ENCODE measurements around the gene CTSD. TPM values are rescaled to one million over a fixed set of nuclear protein-coding genes. Genes with fewer than 3 reads are reported as not detected.

CTSD gene
- total RNA-seq, 2 experiments from 2014 or later: 38.8 to 41.5 TPM

DNA sequence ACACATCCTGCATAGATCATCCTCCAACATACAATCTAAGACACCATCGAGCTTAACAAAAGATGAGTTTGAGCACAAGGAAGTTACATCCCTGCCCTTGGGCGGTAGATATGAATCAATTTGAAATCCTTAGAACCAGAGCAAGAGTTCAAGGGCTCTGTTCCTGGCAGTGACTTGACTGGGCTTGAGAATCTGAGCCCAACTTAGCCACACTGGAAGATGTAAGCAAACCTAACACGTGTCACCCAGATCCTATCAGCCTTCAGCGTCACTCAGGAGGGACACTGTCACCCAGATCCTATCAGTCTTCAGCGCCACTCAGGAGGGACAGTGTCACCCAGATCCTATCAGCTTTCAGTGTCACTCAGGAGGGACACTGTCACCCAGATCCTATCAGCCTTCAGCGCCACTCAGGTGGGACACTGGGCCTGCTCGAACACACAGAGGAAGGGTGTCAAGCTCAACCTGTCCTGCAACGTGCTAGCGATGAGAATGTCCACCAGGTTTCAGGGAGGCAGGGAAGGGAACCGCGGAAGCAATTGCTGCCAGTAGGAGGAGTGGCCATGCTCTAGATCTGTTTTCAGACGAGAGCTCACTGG, 32.8 kb upstream of the CTSD start:
- peaks cover 9% of the 10 kb centered on the region for H3K27me3 Mint-ChIP-seq
- CTCF ChIA-PET: interaction anchor here (0.5 to 1.0 kb wide), 3 partner anchors 23 to 146 kb away, joined by 3 read pairs; no protein-coding TSS in a partner anchor
- H3K9me3 Mint-ChIP-seq (ENCODE audit: low read depth): no peaks in the 10 kb centered on the region
- no peak overlapping the region for H3K27ac Mint-ChIP-seq
- ATAC-seq (no peak), DNase-seq (no peak)
- intact Hi-C loops (cut with DNase I, micrococcal nuclease): no loop called here
- POLR2A ChIA-PET: no interaction called here
- H3K36me3 Mint-ChIP-seq (ENCODE audit: low read depth): no peaks in the 10 kb centered on the region
- no peak overlapping the region for H3K4me3 Mint-ChIP-seq
- peaks cover 4% of the 10 kb centered on the region for H3K4me1 Mint-ChIP-seq

DNA sequence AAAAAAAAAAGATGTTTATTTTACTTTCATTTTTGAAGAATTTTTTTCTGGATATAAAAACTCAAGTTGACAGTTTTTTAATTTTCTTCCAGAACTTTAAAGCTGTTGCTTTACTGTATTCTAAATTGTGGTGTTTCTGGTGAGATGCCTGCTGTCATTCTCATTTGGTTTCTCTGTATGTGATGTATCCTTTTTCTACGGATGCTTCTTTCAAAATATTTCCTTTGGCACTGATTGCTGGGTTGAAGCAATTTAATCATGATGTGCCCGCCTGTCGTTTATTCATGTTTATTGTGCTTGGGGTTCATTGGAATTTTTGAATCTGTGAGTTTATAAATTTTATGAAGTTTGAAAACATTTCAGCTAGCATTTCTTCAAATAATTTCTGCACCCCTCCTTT, 29.4 kb upstream of the CTSD start:
- peaks cover 4% of the 10 kb centered on the region for H3K4me1 Mint-ChIP-seq
- H3K4me3 Mint-ChIP-seq: no peak overlapping the region

DNA sequence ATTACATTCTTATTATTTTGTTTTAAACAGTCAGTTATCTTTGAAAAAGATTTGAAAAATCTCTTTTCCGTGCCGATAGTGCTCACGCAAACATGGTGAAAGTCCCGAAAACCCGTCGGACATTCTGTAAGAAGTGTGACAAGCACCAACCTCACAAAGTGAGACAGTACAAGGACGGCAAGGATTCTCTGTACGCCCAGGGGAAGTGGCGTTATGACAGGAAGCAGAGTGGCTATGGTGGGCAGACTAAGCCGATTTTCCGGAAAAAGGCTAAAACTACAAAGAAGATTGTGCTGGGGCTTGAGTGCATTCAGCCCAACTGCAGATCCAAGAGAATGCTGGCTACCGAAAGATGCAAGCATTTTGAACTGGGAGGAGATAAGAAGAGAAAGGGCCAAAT, 28.7 kb upstream of the CTSD start:
- intact Hi-C loops (cut with DNase I, micrococcal nuclease): no loop called here
- DNase-seq: no peak
- peaks cover 9% of the 10 kb centered on the region for H3K27me3 Mint-ChIP-seq
- ChIA-PET CTCF (interaction anchor here (0.9 to 1.0 kb wide), 2 partner anchors 18 to 41 kb away, joined by 3 read pairs; no protein-coding TSS in a partner anchor), POLR2A (no interaction called here)
- H3K4me3 Mint-ChIP-seq: no peak overlapping the region
- H3K4me1 Mint-ChIP-seq: peaks cover 4% of the 10 kb centered on the region
- H3K36me3 Mint-ChIP-seq (ENCODE audit: low read depth): no peaks in the 10 kb centered on the region
- H3K27ac Mint-ChIP-seq: no peak overlapping the region
- no peak for ATAC-seq
- H3K9me3 Mint-ChIP-seq (ENCODE audit: low read depth): no peaks in the 10 kb centered on the region

More for the DNA sequence above, 29.4 kb upstream of the CTSD start:
- H3K27me3 Mint-ChIP-seq: peaks cover 9% of the 10 kb centered on the region
- no peak overlapping the region for H3K27ac Mint-ChIP-seq
- ChIA-PET CTCF (interaction anchor here (0.6 to 1.0 kb wide), 3 partner anchors 31 to 40 kb away, joined by 3 to 4 read pairs (median 3); no protein-coding TSS in a partner anchor), POLR2A (no interaction called here)
- H3K36me3 Mint-ChIP-seq (ENCODE audit: low read depth): no peaks in the 10 kb centered on the region
- DNase-seq (no peak), ATAC-seq (no peak)
- intact Hi-C loops (cut with DNase I, micrococcal nuclease): no loop called here
- H3K9me3 Mint-ChIP-seq (ENCODE audit: low read depth): no peaks in the 10 kb centered on the region

GRCh38 chr11:1791912-1792311, 28.2 kb upstream of the CTSD start:
- Mint-ChIP-seq H3K27me3 (peaks cover 8% of the 10 kb centered on the region), H3K36me3 (ENCODE audit: low read depth) (no peaks in the 10 kb centered on the region), H3K9me3 (ENCODE audit: low read depth) (no peaks in the 10 kb centered on the region), H3K4me1 (peaks cover 4% of the 10 kb centered on the region), H3K27ac (no peak overlapping the region), H3K4me3 (no peak overlapping the region)
- CTCF ChIA-PET: interaction anchor here (0.6 to 1.0 kb wide), 3 partner anchors 18 to 101 kb away, joined by 3 read pairs; no protein-coding TSS in a partner anchor
- intact Hi-C loops (cut with DNase I, micrococcal nuclease): no loop called here
- no peak for DNase-seq
- POLR2A ChIA-PET: no interaction called here
- no peak for ATAC-seq

DNA sequence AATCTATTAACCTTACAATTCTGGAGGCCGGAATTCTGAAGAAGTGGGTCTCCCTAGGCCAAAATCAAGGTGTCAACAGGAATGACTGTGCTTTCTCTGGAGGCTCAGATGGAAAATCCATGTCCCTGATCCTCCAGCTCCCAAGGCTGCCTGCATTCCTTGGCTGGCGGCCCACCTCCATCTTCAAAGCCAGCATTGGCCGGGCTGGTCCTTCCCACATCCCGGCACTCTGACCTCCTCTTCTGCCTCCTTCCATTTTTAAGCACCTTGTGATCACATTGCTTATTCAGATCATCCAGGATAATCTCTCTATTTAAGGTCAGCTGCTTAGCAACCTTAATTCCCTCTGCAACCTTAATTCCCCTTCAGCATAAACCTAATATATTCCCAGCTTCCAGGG, 22.7 kb upstream of the CTSD start:
- ATAC-seq (no peak), DNase-seq (no peak)
- no peaks in the 10 kb centered on the region for H3K36me3 Mint-ChIP-seq (ENCODE audit: low read depth)
- H3K27me3 Mint-ChIP-seq: no peaks in the 10 kb centered on the region
- intact Hi-C loops (cut with DNase I, micrococcal nuclease): no loop called here
- no peaks in the 10 kb centered on the region for H3K9me3 Mint-ChIP-seq (ENCODE audit: low read depth)
- no peaks in the 10 kb centered on the region for H3K4me1 Mint-ChIP-seq
- no peak overlapping the region for H3K27ac Mint-ChIP-seq
- ChIA-PET POLR2A (no interaction called here), CTCF (interaction anchor here (0.8 kb wide), 1 partner anchor 366 kb away, joined by 3 read pairs; no protein-coding TSS in a partner anchor)
- H3K4me3 Mint-ChIP-seq: no peak overlapping the region

DNA sequence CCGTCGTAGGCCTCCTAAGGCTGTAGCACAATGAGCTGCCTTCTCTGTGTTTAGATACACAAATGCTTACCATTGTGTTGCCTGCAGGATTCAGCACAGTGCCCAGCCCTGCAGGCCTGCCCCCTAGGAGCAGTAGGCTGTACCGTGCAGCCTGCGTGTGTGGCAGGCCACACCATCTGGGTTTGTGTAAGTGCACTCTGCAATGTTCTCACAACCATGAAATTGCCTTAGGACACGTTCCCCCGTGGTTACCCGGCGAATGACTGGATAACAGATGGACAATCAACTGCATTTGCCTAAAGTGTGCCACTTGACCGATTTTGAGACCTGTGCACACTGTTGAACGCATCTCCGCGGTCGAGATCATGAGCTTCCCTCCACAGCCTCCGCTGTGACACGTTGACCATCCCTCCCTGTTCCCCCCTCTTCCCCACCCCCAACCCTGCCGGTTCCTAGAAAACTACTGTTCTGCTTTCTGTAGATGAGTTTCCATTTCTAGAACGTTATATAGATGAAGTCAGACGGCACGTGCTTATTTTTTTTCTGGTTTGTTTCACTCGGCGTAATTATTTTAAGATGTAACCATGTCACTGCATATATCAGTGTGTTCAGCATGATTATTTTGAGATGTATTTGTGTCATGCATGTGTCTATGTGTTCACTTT, 22.2 kb upstream of the CTSD start:
- no peak for DNase-seq
- no peaks in the 10 kb centered on the region for H3K27me3 Mint-ChIP-seq
- ATAC-seq: no peak
- intact Hi-C loops (cut with DNase I, micrococcal nuclease): no loop called here
- no peaks in the 10 kb centered on the region for H3K4me1 Mint-ChIP-seq
- CTCF ChIA-PET: interaction anchor here (1.3 kb wide), 1 partner anchor 92 kb away, joined by 5 read pairs; no protein-coding TSS in a partner anchor
- no peak overlapping the region for H3K27ac Mint-ChIP-seq
- H3K4me3 Mint-ChIP-seq: no peak overlapping the region
- H3K9me3 Mint-ChIP-seq (ENCODE audit: low read depth): no peaks in the 10 kb centered on the region
- H3K36me3 Mint-ChIP-seq (ENCODE audit: low read depth): no peaks in the 10 kb centered on the region
- POLR2A ChIA-PET: no interaction called here

DNA sequence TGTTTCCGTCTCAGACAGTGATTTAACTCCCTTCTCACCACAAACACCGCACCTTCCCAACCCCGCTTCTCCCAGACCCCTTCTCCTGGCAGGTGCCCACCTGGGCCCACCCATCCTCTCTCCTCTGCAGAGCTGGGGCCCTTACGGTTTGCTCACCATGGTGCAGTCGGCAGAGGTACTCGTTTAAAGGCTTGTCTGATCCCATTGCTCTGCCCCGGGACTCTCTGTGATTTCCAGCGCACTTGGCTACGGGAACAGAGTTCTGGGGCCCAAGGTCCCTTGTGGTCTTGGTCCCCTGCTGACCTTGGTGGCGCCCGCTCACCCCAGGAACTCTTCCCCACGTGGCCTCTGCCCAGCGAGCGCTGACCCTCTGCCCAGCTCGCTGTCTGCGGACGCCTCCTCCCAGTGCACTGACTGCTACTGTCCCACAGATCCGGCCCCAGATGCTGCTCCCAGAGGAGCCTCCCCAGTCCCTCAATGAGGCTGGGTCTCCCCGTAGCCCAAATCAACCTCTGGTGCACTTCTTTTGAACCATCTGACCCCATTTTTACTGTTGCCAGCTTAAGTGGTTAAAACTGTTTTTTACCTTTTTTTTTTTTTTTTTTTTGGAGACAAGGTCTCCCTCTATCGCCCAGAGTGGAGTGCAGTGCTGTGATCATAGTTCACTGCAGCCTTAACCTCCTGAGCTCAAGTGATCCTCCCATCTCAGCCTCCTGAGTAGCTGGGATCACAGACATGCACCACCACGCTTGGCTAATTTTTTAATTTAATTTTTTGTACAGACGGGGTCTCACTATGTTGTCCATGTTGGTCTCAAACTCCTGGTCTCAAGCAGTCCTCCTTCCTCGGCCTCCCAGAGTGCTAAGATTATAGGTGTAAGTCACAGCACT, 21.3 kb upstream of the CTSD start:
- H3K27me3 Mint-ChIP-seq: no peaks in the 10 kb centered on the region
- CTCF ChIA-PET: interaction anchor here (1.3 kb wide), 1 partner anchor 91 kb away, joined by 5 read pairs; no protein-coding TSS in a partner anchor
- POLR2A ChIA-PET: no interaction called here
- DNase-seq: no peak
- no peaks in the 10 kb centered on the region for H3K36me3 Mint-ChIP-seq (ENCODE audit: low read depth)
- no peaks in the 10 kb centered on the region for H3K9me3 Mint-ChIP-seq (ENCODE audit: low read depth)
- intact Hi-C loops (cut with DNase I, micrococcal nuclease): no loop called here
- ATAC-seq: no peak
- H3K4me1 Mint-ChIP-seq: no peaks in the 10 kb centered on the region
- H3K4me3 Mint-ChIP-seq: no peak overlapping the region
- H3K27ac Mint-ChIP-seq: no peak overlapping the region

DNA sequence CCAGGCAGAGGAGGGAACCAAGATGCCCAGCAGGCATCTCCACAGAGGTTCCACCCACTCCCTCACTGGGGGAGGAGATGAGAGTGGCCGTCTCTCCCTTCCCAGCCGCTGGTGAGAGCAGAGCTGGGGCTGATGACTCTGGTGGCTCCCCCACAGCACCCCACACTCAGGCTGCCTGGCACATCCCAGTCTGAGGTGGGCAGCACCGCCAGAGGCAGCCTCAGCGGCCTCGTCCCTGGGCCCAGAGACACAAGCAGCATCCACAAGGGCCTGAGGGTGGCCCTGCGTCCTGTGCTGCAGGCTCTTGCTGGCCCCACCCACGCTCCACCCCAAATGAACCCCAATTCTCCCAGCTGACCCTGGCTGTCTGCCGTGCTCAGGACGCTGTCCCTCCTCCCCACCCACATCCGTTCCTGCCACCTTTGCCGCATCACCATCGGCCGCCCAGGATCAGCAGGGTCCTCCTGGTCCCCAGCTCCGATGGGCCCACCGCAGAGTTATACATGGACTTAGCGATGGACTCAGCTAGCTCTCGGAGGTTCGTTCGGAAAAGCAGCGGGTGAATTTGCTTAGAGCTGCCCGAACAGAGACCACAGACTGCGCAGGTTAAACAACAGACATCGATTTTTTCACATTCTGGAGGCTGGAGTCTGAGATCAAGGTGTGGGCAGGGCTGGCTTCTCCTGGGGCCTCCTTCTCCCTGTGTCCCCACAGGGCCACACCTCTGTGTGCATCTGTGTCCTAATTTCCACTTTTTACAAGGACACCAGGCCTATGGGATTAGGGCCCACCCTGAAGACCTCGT, 20.2 kb upstream of the CTSD start:
- no peak overlapping the region for H3K4me3 Mint-ChIP-seq
- no peak overlapping the region for H3K27ac Mint-ChIP-seq
- H3K27me3 Mint-ChIP-seq: no peaks in the 10 kb centered on the region
- H3K4me1 Mint-ChIP-seq: no peaks in the 10 kb centered on the region
- H3K9me3 Mint-ChIP-seq (ENCODE audit: low read depth): no peaks in the 10 kb centered on the region
- intact Hi-C loops (cut with DNase I, micrococcal nuclease): no loop called here
- DNase-seq (no peak), ATAC-seq (no peak)
- H3K36me3 Mint-ChIP-seq (ENCODE audit: low read depth): no peaks in the 10 kb centered on the region
- ChIA-PET POLR2A (no interaction called here), CTCF (interaction anchor here (0.6 to 1.2 kb wide), 2 partner anchors 90 to 113 kb away, joined by 3 to 5 read pairs; no protein-coding TSS in a partner anchor)

DNA sequence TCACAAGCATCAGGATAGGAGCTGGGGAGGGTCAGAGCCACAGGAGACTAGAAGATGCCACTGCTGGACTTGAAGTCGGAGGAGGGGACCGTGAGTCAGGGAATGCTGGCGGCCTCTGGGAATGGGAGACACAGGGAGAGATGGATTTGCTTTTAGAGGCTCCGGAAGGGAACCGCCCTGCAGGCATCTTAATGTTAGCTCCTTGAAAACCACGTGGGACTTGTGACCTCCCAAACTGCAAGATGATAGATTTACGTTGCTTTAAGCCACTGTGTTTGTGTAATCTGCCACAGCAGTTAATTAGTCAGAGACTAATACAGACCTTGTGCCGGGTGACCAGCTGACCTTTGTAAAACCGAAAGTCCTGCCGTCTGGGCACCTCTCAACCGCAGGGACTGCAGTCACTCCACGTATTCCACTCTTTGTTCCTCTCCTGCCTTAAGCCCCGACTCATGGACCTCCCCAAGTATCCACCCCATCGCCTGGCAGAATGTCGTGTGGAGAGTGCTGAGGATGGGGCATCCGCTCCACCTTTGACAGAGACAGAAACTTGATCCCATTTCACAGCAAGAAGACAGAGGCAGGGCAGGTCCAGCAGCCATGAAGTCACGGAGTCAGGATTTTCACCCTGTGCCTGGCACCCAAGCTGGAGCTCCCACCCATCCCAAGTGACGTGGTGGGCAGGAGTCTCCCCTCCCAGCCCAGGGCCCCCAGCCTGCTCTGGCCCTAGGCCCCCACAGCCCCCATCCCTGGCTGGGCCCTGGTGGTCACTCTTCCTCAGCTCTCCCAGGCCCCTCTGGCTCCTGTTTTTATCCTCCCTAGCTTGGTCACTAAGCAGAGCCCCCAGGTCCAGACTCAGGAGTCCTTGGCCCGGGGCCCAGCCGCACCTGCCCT, 19.4 kb upstream of the CTSD start:
- no peak for DNase-seq

GRCh38 chr11:1782031-1782590, 18.4 kb upstream of the CTSD start:
- DNase-seq (no peak), ATAC-seq (no peak)
- POLR2A ChIA-PET: no interaction called here
- Mint-ChIP-seq H3K4me1 (no peaks in the 10 kb centered on the region), H3K27me3 (no peaks in the 10 kb centered on the region), H3K36me3 (ENCODE audit: low read depth) (no peaks in the 10 kb centered on the region), H3K4me3 (no peak overlapping the region), H3K27ac (no peak overlapping the region), H3K9me3 (ENCODE audit: low read depth) (no peaks in the 10 kb centered on the region)
- CTCF ChIA-PET: interaction anchor here (0.6 kb wide), 1 partner anchor 914 kb away, joined by 4 read pairs; no protein-coding TSS in a partner anchor
- intact Hi-C loops (cut with DNase I, micrococcal nuclease): no loop called here

More for the DNA sequence above, 19.4 kb upstream of the CTSD start:
- Mint-ChIP-seq H3K27ac (no peak overlapping the region), H3K4me3 (no peak overlapping the region), H3K27me3 (no peaks in the 10 kb centered on the region), H3K4me1 (no peaks in the 10 kb centered on the region), H3K9me3 (ENCODE audit: low read depth) (no peaks in the 10 kb centered on the region), H3K36me3 (ENCODE audit: low read depth) (no peaks in the 10 kb centered on the region)
- ChIA-PET POLR2A (no interaction called here), CTCF (interaction anchor here (0.6 to 1.2 kb wide), 3 partner anchors 89 to 144 kb away, joined by 3 to 5 read pairs (median 3); no protein-coding TSS in a partner anchor)
- ATAC-seq: no peak
- intact Hi-C loops (cut with DNase I, micrococcal nuclease): no loop called here

All from activated CD4-positive, alpha-beta T cell treated with anti-CD3 and anti-CD28 coated beads for 36 hours (primary cell).